GM12892 (cell line): ENCODE measurements around the gene SBK2.

Experiments used
- POLR2A ChIP-seq: IDR thresholded peaks from 2 replicates; pipeline ENCODE4 v1.6.1; 2011; ENCODE audit warnings: low read depth, low read length, control low read depth
- POLR2AphosphoS5 ChIP-seq: IDR thresholded peaks from 2 replicates; pipeline ENCODE4 v1.6.1; 2011; ENCODE audit warnings: low read depth, low read length, control low read depth
- TAF1 ChIP-seq: IDR thresholded peaks from 2 replicates; pipeline ENCODE4 v1.6.1; 2011; ENCODE audit warnings: low read depth, mild to moderate bottlenecking, control low read depth, low read length, borderline replicate concordance

- no peak for TF ChIP-seq TAF1
- 0 out of 2 replicates have a peak, but pooled peaks have one; percentile 18 for TF ChIP-seq POLR2A
- TF ChIP-seq POLR2AphosphoS5, result no peak
Observed at GRCh38 chr19:55483706-55484592, 53.0 kb downstream of the SBK2 start.
